OCI-LY1 (cell line): Measurements from ENCODE around the gene GMPR.

ENCODE experiments used
- EZH2 ChIP-seq: fragments of 200-600 bp; sonication (generic), shearing (Covaris generic); IDR thresholded peaks from 2 replicates; pipeline ENCODE4 v1.8.0; 2017; ENCODE audit warnings: borderline replicate concordance, mixed run types, mild to moderate bottlenecking, antibody characterized with exemption, low read length, moderate library complexity, mixed read lengths
- TF ChIP-seq, protein P1 (sequence below): fragments of 200-600 bp; sonication (generic), shearing (Covaris generic); IDR thresholded peaks from 2 replicates; pipeline ENCODE4 v1.5.1; 2017; ENCODE audit warnings: mild to moderate bottlenecking, antibody characterized with exemption, low read length, moderate library complexity, mixed read lengths

DNA sequence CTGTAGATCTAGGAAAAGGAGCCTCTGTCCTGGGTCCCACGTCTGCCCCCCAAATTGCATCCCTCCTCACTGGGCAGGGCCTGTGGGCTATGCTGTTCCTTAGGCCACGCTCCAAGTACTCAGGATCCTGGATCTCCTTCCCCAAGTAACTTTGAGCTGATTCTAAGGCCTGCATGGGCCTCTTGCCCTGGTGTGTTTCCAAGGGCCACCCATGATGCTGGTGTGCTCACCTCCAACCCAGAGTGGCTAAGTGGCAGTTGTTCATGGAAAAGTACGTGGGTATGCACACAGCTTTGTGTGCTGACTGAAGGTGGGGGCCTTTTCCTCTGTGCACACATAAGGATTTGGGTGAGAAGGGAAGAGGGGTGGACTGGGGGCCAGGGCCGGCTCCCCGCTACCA, 5.3 kb downstream of the GMPR start:
- no peak for TF ChIP-seq EZH2
- TF ChIP-seq, protein P1, sequence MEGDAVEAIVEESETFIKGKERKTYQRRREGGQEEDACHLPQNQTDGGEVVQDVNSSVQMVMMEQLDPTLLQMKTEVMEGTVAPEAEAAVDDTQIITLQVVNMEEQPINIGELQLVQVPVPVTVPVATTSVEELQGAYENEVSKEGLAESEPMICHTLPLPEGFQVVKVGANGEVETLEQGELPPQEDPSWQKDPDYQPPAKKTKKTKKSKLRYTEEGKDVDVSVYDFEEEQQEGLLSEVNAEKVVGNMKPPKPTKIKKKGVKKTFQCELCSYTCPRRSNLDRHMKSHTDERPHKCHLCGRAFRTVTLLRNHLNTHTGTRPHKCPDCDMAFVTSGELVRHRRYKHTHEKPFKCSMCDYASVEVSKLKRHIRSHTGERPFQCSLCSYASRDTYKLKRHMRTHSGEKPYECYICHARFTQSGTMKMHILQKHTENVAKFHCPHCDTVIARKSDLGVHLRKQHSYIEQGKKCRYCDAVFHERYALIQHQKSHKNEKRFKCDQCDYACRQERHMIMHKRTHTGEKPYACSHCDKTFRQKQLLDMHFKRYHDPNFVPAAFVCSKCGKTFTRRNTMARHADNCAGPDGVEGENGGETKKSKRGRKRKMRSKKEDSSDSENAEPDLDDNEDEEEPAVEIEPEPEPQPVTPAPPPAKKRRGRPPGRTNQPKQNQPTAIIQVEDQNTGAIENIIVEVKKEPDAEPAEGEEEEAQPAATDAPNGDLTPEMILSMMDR = no peak
